Upper lobe of left lung (tissue), 4 donors: ENCODE results near the gene TMPRSS13.

Experiments
- EP300 ChIP-seq, 4 donors: sonication (generic); formaldehyde crosslinking; IDR thresholded peaks; one replicate each; pipeline ENCODE4 v1.5.1; 2017; ENCODE audit warnings: antibody characterized with exemption in 4 of 4, control low read depth in 2 of 4
- POLR2A ChIP-seq, 4 donors: fragments of 450-650 bp; IDR thresholded peaks; one replicate each; pipeline ENCODE4 v1.5.1; 2016 to 2017; ENCODE audit warnings: antibody characterized with exemption in 4 of 4, mild to moderate bottlenecking in 2 of 4
- TF ChIP-seq, protein P1 (sequence below), 6 experiments: fragments of 450-650 bp in 4 of 6; fragments of 200-600 bp in 2 of 6; sonication (generic) in 2 of 6; IDR thresholded peaks; one replicate each; pipeline ENCODE4 v1.5.1; 2016 to 2019; ENCODE audit warnings: antibody characterized with exemption in 6 of 6

DNA sequence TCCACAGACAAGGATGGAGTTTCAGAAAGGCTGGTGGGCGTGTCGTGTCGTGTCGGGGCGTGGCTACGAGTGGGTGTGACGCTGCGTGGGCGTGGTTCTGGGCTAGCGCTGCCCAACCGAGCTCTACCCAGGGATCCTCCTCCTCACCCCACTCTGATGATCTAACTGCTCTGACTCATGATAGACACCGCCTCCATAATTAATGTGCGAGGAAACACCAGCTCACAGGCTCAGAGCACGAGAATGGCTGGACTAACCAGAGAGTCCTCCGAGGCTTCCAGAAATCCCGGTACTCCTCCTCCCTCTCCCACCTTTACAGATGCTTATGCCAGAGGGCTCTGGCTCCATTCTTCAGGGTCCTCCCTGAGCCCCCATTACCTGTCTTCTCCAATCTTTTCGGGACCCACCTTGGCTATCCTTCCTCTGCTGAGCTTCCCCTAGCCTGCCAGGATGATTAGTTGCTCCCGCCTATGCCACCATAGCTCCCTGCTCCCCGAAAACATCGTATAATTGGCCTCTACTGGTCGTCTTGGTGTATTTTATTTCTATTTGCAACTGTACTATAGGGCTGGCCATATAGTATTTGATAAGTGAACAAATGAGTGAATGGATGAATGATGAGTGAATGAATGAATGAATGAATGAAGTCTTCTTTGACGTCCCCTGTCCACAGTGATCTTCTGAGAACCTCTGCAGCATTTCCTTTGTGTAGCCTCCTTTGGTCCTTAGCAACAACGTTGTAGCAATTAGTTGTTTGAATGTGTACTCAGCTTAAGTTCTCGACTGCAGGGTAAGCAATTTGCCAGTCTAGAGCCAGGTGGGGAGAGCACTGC is 21.7 kb downstream of the TMPRSS13 start:
- TF ChIP-seq, protein P1, sequence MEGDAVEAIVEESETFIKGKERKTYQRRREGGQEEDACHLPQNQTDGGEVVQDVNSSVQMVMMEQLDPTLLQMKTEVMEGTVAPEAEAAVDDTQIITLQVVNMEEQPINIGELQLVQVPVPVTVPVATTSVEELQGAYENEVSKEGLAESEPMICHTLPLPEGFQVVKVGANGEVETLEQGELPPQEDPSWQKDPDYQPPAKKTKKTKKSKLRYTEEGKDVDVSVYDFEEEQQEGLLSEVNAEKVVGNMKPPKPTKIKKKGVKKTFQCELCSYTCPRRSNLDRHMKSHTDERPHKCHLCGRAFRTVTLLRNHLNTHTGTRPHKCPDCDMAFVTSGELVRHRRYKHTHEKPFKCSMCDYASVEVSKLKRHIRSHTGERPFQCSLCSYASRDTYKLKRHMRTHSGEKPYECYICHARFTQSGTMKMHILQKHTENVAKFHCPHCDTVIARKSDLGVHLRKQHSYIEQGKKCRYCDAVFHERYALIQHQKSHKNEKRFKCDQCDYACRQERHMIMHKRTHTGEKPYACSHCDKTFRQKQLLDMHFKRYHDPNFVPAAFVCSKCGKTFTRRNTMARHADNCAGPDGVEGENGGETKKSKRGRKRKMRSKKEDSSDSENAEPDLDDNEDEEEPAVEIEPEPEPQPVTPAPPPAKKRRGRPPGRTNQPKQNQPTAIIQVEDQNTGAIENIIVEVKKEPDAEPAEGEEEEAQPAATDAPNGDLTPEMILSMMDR (IDR thresholded peaks at IDR 0.05) = no peak
- TF ChIP-seq POLR2A (IDR thresholded peaks at IDR 0.05) = peak in 1 of 4 donors; percentile 38
- no peak for TF ChIP-seq EP300 (IDR thresholded peaks at IDR 0.05)
